GM18526 (cell line): ENCODE results near the gene GPSM3.

ENCODE experiments used
- POLR2A ChIP-seq: IDR thresholded peaks from 3 replicates; pipeline ENCODE4 v1.6.1; 2011; ENCODE audit not compliant: insufficient read length; ENCODE audit errors: extremely low read depth

The GPSM3 gene

DNA sequence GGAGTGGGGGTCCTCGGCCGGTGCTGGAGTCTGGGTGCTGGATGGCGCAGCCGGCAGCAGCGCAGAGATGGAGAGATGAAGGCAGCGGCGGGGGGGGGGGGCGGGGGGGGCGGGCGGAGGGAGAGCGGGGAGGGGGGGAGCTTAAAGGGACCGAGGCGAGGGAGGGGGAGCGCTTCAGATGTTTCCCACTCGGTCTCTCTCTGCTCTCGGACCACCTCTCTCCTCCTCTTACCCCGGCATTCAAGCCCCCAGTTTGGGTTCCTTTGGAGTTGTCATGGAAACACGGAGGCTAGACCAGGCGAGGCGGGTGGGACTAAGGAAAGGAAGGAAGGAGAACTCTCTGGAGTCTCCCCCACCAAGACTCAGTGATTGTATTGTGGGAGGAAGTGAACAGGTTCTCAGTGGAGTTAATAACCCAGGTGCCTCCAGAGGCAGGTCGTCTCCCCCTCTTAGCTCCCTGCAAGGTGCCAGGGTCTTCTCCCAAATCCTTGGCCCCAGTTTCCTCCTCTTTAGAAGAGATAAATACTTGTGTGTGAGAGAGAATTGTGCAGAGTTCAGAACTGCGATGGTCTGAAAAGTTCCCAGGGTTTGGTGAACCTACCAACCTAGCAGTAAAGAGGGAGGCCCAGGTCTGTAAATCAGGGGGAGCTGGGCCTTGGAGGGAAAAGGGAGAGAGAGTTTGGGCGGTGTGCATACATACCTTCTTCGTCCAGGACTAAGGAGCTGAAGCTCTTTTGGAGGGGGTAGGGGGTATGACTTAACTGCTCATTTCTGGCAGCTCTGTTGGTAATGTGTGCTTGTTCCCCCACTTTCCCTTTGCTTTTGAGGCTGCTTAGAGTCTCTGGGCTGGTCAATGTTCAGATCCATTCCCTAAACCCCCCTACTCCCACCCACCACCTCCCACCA, 40.3 kb downstream of the GPSM3 start, which contains the start of gene PRRT1:
Gene PRRT1 (minus strand): TSS at position 77 of the 906 bp plus-strand sequence. CDS start 112 bp downstream, outside the sequence.
- no peak for TF ChIP-seq POLR2A

DNA sequence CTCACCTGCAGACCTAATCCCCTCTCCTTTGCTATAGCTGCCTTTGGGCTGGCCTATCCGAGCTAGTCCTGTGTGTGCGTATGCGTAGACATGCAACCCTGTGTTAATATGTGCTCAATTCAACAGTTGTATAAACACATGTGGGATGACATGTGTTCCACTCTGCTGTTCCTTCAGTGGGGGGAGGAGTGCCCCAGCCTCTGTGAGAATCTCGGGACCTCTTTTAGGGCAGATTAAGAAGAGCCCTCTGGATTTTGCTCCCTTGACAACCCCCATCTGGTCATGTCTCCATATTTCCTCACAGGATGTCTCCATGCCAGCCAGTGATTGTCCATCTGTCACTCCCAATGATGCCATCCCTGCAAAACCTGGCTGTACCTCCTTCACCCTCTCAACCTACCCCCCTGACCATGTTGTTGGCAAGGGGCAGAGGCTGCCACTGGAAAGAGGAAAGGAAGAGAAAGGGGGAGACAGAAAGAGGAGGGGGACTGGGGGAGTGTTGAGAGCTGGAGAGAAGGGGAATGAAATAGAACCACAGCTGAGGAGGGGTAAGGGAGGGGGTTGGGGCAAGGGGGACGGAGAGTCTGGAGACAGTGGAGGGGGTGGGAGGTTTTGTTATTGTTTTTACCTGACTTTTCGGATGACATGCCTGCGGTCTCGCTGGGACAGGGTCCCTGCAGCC, 41.1 kb downstream of the GPSM3 start:
- no peak for TF ChIP-seq POLR2A

DNA sequence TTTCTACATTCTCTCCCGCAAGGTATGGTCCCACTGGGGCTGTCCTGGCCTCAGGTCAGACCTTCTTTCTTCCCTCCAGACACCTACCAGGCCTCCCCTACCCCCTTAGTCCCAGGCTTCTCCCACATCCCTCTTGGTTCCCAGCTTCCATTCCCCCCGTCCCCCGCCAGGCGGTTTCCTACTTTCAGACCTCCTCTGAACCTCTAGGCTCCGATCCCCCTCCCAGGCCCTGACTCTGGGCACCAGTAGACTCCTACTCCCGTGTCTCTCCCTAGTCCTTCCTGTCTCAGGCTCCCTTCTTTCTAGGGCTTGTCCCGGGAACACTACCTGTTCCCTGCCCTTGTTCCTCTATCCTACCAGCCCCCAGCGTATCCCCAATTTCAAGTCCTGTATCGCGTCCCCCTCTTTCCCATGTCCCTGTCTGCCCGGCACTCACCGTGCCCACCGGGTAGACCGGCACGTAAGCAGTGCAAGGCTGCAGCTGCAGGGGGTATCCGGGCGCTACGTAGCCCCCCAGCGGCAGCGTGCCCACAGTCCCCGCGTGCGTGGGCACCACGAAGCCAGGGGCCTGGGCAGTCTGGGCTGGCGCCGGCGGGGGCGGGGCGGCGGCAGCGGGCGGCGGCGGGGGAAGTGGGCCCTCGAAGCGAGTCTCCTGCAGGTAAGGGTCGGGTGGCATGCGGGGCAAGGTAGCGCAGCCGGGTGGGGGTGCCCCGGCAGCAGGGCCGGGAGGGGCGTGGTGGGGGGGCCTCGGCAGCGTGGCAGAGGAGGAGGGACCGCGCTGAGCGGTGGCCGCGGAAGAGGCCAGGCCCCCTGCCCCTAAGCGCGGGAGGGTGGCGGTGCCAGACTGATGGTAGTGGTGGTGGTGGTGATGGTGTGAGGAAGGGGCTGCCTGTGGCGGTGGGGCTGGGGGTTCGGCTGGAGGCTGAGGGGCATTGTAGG, 42.2 kb downstream of the GPSM3 start:
- TF ChIP-seq POLR2A, result no peak

DNA sequence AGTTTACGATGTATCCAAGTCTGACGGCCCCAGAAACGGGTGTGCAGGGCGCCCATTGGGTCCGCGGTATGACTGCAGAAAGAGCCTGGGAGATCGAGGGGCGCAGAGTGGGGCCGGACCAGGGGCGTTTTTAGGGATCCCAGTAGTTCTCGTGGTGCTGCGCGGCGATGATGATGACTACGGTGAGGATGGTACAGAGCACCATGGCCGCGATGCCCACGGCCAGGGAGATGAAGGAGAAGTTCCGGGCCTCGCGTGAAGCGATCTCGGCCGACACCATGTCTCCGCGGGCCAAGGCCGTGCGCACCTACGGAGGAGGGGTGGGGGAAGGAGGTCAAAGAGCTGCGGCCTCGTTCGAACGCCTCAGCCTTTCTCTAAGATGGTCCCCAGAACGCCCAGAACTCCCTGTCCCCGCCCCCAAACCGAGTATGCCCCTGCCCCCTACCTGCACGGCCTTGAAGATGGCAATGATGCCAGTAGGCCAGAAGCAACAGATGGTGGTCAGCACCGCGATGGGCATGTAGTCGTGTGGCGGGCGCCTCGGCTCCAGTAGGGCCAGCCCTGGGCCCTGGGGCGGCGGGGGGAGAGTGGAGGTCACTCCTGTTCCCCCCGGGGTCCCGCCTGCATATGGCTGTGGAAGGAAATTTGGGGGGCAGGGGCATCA, 43.2 kb downstream of the GPSM3 start:
- no peak for TF ChIP-seq POLR2A

DNA sequence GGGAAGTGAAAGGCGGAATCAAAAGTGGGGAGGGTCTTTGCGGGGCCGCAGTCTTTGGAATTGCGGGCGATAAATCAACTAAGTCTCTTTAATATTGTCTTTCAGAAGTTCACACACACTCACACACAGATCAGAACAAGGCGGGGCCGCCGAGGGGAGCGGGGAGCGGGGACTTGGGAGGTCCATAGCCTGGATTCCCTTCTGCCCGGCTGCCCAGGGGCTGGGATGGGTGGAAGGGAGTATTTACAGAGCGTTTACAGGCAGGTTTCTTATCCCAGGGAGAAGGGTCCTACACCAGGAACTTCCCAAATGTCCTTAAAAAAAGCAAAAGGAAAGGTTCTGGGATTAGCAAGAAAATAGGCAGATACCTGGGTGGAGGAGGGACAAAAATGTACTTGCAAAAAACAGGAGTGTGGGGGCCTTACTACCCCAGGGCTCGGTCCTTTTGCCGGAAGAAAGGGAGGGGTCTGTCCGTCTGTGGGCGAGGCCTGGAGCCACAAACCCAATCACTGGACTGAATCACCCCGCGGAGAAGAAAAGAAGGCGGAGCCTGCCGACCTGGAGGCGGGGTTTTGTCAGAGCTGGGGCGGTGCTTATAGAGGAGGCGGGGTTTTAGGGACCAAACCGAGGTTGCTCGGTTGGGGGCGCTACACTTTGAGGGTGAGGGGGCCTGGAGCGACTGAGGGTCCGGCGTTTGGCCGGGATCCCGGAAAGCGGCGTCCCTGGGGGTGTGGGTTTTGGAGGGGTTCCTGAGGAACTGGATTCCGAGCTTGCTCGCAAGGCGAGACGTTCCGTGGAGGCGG, 44.0 kb downstream of the GPSM3 start:
- TF ChIP-seq POLR2A, result no peak

DNA sequence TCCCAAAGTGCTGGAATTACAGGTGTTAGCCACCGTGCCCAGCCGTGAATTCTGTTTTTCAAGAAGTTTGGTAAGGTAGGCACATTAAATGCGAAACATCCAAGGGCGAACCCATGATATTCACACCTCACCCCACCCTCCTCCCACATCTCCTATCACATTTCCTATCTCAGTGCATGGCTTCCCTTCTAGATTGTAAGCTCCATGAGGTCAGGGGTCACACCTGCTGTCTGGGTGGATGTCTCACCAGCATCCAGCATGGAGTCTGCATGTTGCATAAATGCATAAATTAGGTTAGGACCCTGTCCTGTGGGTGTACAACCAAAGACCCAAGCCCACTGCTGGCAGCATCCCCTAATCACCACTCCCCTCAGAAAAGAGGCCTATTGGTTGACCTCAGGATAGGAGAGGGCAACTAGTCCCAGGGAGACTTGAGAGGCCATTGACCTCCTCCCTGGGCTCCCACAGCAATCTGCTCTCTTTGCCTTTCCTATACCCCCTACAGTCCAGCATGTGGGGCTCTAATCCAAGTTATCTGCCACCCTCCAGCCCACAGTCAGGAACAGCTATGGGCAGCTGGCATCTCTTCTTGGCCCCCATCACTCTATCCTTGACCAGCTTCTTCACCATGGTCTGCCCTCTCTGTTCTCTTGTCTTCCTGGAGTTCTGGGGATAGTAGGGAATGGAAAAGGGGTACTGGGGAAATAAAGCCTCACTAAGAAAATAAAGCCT, 44.9 kb downstream of the GPSM3 start:
- TF ChIP-seq POLR2A, result no peak

DNA sequence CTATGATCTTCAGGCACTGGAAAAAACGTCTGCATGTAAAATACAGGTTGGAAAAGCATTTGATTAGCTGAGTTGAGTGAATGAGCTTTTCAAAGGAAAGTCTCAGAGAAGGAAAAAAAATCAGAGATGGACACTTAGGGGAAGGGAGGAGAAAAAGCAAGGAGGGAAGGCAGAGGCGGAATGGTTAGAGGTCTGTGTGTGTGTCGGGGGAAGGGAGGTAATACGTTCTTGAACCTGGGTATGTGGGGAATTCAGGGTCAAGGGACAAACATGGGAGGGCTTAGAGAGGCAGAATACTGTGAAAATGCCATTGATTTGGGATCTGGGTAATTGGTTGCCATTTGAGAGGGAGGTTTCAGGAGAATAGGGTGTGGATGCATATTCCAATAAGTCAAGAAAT, 45.8 kb downstream of the GPSM3 start:
- TF ChIP-seq POLR2A, result no peak

DNA sequence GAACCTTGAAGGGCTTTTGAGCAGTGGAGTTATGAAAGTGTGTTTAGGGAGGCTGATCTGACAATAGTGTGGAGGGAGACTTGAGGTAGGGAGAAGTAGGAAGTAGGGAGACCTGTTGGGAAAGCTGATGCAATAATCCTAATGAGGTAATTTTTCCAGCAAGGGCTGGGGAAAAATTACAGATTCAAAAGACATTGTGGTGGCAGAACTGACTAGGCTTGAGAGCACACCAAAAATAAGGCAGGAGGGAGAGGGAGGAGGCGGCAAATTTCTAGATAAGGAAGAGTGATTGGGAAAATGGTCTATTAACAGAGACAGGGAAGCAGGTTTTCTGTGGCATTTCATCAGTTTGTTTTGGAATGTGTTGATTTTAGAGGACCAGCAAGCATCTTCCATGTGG, 46.2 kb downstream of the GPSM3 start:
- no peak for TF ChIP-seq POLR2A
